HG02610 (cell line): ENCODE measurements around the gene ATXN7L1.

ENCODE experiments used
- ATAC-seq: cut with Tn5 transposase; IDR thresholded peaks from one replicate; pipeline ENCODE4 v1.9.1; 2021; ENCODE audit warnings: mild to moderate bottlenecking, moderate library complexity; ENCODE audit not compliant: unreplicated experiment

ATXN7L1 gene

GRCh38 chr7:105682341-105683060 lies 193.9 kb downstream of the ATXN7L1 start:
- ATAC-seq = no peak

DNA sequence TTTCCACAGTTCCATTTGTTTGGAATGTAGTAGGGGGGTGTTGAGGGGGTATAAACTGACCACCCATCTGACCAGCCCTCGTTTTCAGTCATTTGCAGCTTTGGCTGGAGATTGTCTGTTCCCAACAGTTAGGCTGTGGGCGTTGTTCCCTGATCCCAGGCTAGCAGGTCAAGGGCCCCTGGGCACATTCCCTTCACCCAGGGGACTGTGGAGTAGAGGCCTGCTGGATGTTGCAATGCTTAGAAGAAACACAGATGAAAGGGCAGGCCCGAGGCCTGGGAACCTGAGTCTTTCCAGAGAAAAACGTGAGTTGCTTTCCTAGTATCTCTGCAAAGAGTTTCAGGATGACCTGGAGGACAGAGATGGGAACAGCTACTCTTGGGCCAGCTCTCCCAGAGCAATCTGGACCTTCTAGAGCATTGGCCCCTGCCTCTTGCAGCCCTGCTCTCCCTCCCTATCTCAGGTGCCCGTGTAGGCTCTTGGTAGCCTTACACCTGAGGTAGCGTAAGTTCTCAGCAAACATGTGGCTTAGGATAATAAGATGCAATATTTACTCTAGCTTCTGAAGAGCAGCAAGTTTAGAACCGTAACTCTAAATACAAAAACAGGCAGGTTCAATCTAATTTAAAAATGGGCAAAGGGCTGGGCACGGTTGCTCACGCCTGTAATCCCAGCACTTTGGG lies 195.8 kb downstream of the ATXN7L1 start:
- ATAC-seq = no peak

GRCh38 chr7:105678811-105679495 lies 197.4 kb downstream of the ATXN7L1 start:
- ATAC-seq = peak; percentile 61

DNA sequence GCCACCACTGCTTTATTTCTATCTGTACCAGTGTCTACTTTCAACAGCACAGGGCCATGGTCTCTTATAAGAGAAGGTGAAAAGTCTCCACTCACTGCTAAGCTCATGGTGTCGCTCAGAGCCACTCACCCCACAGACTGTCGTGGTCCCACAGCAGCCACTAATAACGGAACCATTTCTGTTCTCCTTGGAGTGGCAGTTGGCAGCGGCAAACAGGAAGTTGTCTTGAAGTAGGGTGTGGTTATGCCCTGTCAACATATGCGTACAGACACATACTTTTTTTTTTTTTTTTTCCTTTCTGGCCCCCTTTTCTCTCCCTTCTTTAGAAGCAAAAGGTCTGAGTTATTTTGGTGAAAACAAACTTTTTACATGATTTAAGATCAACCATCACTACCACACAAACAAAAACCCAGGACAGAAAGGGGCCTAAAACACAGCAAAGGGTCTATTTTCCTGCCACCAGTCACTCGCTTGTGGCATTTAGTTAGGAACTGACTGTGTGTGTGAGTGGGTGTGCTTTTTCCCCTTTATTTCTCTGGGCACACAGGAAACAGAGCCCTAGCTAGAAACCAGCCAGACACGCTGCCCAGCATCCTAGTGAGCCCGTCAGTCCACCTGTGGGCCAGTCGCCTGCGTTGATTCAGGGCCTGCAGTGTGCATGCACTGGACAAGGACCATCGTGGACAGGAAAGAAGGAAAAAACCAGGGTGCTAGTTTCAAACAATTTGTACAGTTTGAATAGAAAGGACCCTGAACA lies 198.4 kb downstream of the ATXN7L1 start:
- peak; percentile 53 for ATAC-seq

DNA sequence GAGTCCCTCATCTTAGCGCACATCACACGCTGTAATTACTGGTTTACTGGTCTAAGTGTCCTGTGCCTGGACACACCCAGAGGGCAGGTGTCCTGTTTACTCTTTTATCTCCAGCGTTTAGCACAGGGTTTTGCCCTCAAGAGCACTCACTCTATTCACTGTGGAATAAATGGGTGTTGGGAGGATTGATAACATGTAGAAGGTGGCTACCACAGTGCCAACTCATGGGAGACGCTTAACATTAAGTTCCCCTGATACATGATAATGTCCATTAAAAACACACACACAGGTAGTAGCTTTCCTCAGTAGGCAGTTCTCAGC lies 199.0 kb downstream of the ATXN7L1 start:
- no peak for ATAC-seq

- ATAC-seq = no peak
Observed at GRCh38 chr7:105675934-105676371, 200.4 kb downstream of the ATXN7L1 start.

DNA sequence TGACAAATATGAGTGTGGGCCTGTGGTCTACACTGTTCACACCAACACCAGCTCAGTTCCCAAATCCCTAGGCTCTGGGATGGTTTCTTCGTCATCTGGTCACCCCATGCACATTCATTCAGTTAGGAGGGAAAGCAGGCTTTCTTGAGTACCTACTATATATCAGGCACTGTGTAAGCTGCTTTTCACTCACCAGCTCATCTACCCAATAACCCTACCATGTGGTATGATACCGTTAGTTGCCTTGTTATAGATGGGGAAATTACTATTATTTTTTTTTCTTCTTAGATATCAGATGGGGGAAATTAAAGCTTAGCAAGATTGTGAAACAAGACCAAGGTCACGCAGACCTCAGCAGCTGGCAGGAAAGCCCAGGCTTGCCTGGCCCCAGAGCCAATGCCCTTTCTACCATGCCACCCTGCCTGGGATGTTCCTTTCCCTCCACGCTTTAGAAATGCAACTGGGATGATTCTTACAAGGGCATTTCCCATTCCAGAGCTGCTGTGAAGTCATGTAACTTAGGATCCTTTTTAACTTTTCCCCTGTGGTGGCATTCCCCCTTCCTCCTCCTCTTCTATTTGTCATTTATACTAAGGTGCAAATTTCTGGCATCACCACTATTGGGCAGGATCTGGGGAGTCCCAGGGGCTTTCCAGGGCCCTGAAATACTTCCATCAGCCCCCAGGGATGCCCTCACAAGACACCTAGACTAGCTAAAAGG lies 202.0 kb downstream of the ATXN7L1 start:
- no peak for ATAC-seq

DNA sequence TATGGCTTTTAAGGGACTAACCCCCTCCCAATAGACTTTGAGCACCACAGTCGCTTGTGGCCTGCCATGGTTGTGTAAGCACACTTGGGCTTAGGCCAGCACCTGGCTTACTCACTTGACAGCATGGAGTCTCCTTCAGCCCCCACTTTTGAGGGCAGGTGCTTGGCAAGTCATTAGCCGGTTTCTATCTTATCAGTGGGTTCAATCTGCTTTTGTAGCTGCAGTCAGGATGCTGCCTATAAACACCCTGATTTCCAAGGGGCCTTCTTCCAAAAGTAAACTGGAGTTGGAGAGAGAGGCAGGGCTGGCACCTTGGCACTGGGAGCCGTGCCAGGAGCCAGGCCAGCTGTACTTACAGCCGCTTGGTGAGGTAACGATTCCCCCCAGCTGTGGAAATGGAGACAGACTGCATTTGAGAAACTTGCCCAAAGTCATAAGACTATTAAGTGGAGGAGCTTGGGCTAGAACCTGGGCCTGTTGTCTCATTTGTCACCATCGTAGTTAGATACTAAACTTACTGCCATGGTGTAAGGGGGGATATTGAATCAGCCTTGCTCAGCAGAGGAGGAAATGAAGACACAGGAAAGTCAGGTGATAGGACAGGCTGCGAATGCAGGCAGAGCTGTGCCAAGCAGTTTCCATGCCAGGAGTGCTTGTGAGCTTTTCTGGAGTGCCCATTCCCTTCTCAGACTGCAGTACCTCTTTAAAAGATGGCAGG lies 202.9 kb downstream of the ATXN7L1 start:
- ATAC-seq = no peak

GRCh38 chr7:105672801-105673200 lies 203.6 kb downstream of the ATXN7L1 start:
- ATAC-seq = no peak

DNA sequence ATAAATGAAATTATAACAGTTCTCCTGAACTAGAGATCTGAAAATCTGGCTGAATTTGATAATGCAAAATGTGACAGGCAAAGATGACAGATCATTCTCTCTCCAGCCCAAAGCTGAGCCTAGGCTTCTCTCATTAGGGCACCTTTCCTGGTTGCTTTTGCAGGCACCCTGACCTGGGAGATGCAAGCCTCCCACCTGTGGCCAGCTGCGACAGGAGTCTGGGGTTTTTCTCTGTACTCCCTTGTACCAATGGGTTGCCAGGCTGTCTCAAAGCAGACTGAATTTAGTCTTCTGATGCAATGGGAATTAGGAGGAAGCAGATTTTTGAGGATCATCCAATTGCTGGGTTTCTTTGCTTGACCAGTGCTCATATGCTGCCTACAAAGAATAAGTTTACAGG lies 210.1 kb downstream of the ATXN7L1 start:
- no peak for ATAC-seq

- ATAC-seq = no peak
Observed at GRCh38 chr7:105665684-105666083, 210.7 kb downstream of the ATXN7L1 start.

- no peak for ATAC-seq
Observed at GRCh38 chr7:105664816-105665525, 211.4 kb downstream of the ATXN7L1 start.

DNA sequence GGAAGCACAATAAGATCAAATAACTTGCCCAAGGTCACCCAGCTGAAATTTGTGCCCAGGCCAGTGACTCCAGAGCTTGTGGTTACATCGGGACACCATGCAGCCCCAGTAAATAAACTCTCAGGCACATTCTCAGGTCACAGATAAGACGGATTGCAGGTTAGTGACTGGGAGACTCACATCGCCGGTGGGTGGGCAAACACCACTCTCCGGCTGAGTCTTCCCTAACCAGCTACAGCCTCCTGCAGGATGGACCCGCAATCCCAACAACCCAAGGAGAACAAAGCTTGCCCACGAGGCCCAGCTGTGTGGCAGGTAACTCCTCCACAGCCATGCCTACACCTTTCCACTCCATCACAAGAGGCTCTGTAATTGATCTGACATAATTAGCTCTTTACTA lies 213.4 kb downstream of the ATXN7L1 start:
- ATAC-seq = no peak

DNA sequence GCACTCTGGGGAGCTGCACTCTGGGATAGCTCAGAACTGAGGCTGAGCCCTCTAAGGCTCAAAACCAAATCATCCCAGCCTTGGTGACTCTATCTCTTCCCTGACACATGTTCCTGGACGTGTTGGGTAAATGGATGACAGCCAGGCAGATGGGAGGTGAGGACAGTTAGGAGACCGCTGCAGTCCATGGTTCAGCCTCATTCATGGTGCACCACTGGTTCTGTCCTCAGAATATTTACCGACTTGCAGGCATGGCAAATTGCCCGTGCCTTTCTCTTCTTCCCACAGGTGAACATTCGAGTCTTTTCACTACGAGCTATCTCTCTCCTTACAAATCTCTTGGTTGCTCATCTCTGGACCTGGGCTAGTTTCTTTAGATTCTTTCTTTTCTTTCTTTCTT lies 214.8 kb downstream of the ATXN7L1 start:
- no peak for ATAC-seq

DNA sequence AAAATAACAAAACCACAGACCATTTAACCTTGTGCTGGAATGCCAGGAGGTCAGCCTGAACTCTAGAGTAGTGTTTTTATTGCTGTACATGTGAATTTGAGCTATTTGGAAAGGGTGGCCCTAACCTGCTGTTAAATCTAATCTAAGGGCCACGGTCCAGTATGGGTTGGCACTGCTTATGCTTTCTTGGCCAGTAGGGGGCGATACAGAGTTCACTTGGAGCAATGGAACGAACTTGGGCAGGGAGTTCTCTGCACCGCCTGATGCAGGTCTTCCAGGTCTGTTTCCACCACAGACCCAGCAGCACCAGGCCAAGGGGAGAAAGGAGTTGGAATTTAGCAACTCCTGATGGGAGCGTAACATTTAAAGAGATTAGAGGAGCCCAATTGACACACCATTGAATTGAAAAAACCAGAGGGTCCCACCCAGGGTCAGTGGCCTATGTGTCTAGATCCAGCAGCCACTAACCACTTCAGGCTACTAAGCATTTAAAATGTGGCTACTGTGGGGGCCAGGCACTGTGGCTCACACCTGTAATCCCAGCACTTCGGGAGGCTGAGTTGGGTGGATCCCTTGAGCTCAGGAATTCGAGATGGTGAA lies 219.4 kb downstream of the ATXN7L1 start:
- ATAC-seq = no peak

DNA sequence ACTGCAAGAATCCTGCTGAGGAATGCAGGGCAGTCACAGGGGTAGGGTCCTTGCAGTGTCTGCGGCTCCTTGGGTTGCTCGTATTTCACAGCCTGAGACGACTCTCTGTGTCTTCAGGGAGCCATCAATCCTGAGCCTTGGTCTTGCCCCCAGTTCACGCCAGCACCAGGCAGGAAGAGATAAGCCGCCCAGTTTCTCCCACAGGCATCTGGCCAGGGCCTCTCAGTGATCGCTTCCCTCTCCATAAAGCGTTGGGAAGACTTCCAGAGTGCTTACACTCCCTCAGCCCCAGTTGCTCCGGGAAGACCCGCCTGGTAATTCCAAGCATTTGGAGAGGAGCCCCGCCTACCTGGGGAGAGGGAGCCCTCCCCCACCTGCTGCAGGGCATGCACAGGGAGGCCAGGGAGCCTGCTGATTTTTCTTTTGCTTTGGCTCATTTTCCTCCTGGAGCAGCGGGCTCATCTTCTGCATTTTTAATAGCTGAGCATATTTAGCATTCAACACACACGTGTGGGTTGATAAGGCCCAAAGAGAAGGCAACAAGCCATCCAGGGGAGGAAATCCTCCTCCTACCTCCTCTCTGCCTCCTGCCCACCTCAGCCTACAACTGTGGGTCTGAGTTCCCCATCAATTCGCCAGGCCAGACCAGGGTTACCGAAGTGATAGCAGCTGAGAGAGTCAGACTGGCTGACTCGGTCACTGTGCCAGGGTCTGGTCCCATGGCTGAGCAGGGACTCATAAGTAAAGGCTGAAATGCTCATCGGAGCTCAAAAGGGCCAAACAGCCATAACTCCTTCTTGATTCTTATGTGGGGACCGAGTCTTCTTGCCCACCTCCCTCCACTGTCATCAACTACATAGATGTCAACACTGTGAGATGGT lies 220.7 kb downstream of the ATXN7L1 start:
- no peak for ATAC-seq

GRCh38 chr7:105655067-105655466 lies 221.3 kb downstream of the ATXN7L1 start:
- no peak for ATAC-seq

GRCh38 chr7:105654095-105654686 lies 222.2 kb downstream of the ATXN7L1 start:
- no peak for ATAC-seq
